ENCODE results near the gene OSBPL1A. TPM values are rescaled to one million over a fixed set of nuclear protein-coding genes. Genes with fewer than 3 reads are reported as not detected.

OSBPL1A gene
- total RNA-seq, 1 experiment from 2014 or later, result 37.4 TPM

DNA sequence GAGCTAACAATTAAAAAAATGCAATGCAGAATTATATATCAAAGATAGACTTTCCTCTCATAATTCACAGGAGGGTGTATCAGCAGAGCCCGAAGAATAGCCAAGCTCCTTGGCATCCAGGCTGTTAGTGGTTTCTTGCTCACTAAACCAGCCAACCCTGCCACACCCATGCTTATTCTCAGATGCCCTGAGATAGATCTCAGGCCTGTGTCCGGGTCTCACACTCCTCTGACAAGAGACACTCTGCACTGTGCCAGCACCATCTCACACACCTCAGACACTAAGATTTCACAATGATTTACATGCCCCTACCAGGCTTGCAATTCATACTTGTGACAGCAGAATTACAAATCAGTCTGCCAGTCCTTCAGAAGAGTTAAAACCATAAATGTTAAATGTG lies 64.5 kb downstream of the OSBPL1A start:
- H2AFZ ChIP-seq, result no peak overlapping the region
- TF ChIP-seq, protein P1, sequence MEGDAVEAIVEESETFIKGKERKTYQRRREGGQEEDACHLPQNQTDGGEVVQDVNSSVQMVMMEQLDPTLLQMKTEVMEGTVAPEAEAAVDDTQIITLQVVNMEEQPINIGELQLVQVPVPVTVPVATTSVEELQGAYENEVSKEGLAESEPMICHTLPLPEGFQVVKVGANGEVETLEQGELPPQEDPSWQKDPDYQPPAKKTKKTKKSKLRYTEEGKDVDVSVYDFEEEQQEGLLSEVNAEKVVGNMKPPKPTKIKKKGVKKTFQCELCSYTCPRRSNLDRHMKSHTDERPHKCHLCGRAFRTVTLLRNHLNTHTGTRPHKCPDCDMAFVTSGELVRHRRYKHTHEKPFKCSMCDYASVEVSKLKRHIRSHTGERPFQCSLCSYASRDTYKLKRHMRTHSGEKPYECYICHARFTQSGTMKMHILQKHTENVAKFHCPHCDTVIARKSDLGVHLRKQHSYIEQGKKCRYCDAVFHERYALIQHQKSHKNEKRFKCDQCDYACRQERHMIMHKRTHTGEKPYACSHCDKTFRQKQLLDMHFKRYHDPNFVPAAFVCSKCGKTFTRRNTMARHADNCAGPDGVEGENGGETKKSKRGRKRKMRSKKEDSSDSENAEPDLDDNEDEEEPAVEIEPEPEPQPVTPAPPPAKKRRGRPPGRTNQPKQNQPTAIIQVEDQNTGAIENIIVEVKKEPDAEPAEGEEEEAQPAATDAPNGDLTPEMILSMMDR (conservative IDR thresholded peaks at IDR 0.05), result no peak
- TF ChIP-seq EZH2 (IDR thresholded peaks at IDR 0.05; ENCODE audit: low read depth), result no peak
- intact Hi-C loops (cut with micrococcal nuclease; ENCODE audit: unreplicated experiment), result no loop called here
- no peak for DNase-seq
- no peaks in the 10 kb centered on the region for H3K9me3 ChIP-seq (ENCODE audit: insufficient read depth, low read depth)
- H3K27ac ChIP-seq, result no peak overlapping the region
- H3K27me3 ChIP-seq (ENCODE audit: insufficient read depth, low read depth), result no peaks in the 10 kb centered on the region
- no peaks in the 10 kb centered on the region for H3K79me2 ChIP-seq (ENCODE audit: low read depth)
- no peaks in the 10 kb centered on the region for H3K36me3 ChIP-seq (ENCODE audit: low read depth)
- H3K4me1 ChIP-seq (replicated peaks; ENCODE audit: insufficient read depth), result no peaks in the 10 kb centered on the region
- H3K9me2 ChIP-seq (ENCODE audit: insufficient read depth), result no peaks in the 10 kb centered on the region
- CTCF ChIA-PET, result no interaction called here
- BruUV-seq (replicated peaks), result no TSS peak
- no peaks in the 10 kb centered on the region for H3F3A ChIP-seq (ENCODE audit: insufficient read depth, low read depth)
- POLR2A ChIA-PET (ENCODE audit: unreplicated experiment), result no interaction called here
- no peak overlapping the region for H3K4me2 ChIP-seq
- H3K4me3 ChIP-seq, result no peak overlapping the region
- H4K20me1 ChIP-seq (ENCODE audit: insufficient read depth), result no peaks in the 10 kb centered on the region

GRCh38 chr18:24326211-24326610 lies 71.4 kb downstream of the OSBPL1A start:
- Histone ChIP-seq H3K79me2 (ENCODE audit: low read depth) (no peaks in the 10 kb centered on the region), H3F3A (ENCODE audit: insufficient read depth, low read depth) (no peaks in the 10 kb centered on the region), H3K27ac (no peak overlapping the region), H3K4me2 (no peak overlapping the region), H3K36me3 (ENCODE audit: low read depth) (no peaks in the 10 kb centered on the region), H3K9me3 (ENCODE audit: insufficient read depth, low read depth) (no peaks in the 10 kb centered on the region), H3K4me1 (replicated peaks; ENCODE audit: insufficient read depth) (no peaks in the 10 kb centered on the region), H3K27me3 (ENCODE audit: insufficient read depth, low read depth) (no peaks in the 10 kb centered on the region), H3K4me3 (no peak overlapping the region), H4K20me1 (ENCODE audit: insufficient read depth) (no peaks in the 10 kb centered on the region), H2AFZ (no peak overlapping the region), H3K9me2 (ENCODE audit: insufficient read depth) (no peaks in the 10 kb centered on the region)
- BruUV-seq (replicated peaks), result no TSS peak
- DNase-seq, result no peak
- ChIA-PET CTCF (no interaction called here), POLR2A (ENCODE audit: unreplicated experiment) (no interaction called here)
- no peak for TF ChIP-seq EZH2 (IDR thresholded peaks at IDR 0.05; ENCODE audit: low read depth)
- TF ChIP-seq, protein P1 (conservative IDR thresholded peaks at IDR 0.05), result no peak
- intact Hi-C loops (cut with micrococcal nuclease; ENCODE audit: unreplicated experiment), result no loop called here

- Histone ChIP-seq H4K20me1 (ENCODE audit: insufficient read depth) (no peaks in the 10 kb centered on the region), H3K27me3 (ENCODE audit: insufficient read depth, low read depth) (no peaks in the 10 kb centered on the region), H3F3A (ENCODE audit: insufficient read depth, low read depth) (no peaks in the 10 kb centered on the region), H3K27ac (no peak overlapping the region), H3K4me2 (no peak overlapping the region), H3K4me3 (no peak overlapping the region), H3K9me2 (ENCODE audit: insufficient read depth) (no peaks in the 10 kb centered on the region), H2AFZ (no peak overlapping the region), H3K4me1 (replicated peaks; ENCODE audit: insufficient read depth) (no peaks in the 10 kb centered on the region), H3K79me2 (ENCODE audit: low read depth) (no peaks in the 10 kb centered on the region), H3K36me3 (ENCODE audit: low read depth) (no peaks in the 10 kb centered on the region), H3K9me3 (ENCODE audit: insufficient read depth, low read depth) (no peaks in the 10 kb centered on the region)
- ChIA-PET CTCF (no interaction called here), POLR2A (ENCODE audit: unreplicated experiment) (no interaction called here)
- intact Hi-C loops (cut with micrococcal nuclease; ENCODE audit: unreplicated experiment), result no loop called here
- no peak for TF ChIP-seq EZH2 (IDR thresholded peaks at IDR 0.05; ENCODE audit: low read depth)
- TF ChIP-seq, protein P1 (conservative IDR thresholded peaks at IDR 0.05), result no peak
- no TSS peak for BruUV-seq (replicated peaks)
- no peak for DNase-seq
These were observed 75.0 kb downstream of the OSBPL1A start for GRCh38 chr18:24322584-24323136.

All from PC-9 (cell line).